Suprapubic skin (tissue), 4 donors: ENCODE measurements around the gene KRTAP5-11. TPM values are rescaled to one million over a fixed set of nuclear protein-coding genes. Genes with fewer than 3 reads are reported as not detected.

ENCODE experiments used
- DNase-seq, 2 donors: peaks; one replicate each; pipeline ENCODE4 v3.0.0-alpha.2; 2019; ENCODE audit warnings: low spot score in 2 of 2
- H3K27ac ChIP-seq: fragments of 200-600 bp; sonication (generic); one replicate; pipeline ENCODE4 v1.5.1; 2019
- H3K27me3 ChIP-seq: fragments of 200-600 bp; sonication (generic); one replicate; pipeline ENCODE4 v1.5.1; 2019
- H3K36me3 ChIP-seq: fragments of 200-600 bp; sonication (generic); one replicate; pipeline ENCODE4 v1.5.1; 2019
- H3K4me1 ChIP-seq: fragments of 200-600 bp; sonication (generic); one replicate; pipeline ENCODE4 v1.5.1; 2019
- H3K4me3 ChIP-seq: fragments of 200-600 bp; sonication (generic); one replicate; pipeline ENCODE4 v1.5.1; 2019; ENCODE audit warnings: mild to moderate bottlenecking
- H3K9me3 ChIP-seq: fragments of 200-600 bp; sonication (generic); one replicate; pipeline ENCODE4 v1.5.1; 2019
- CTCF ChIP-seq, 2 donors: fragments of 200-600 bp in 1 of 2; fragments of 450-650 bp in 1 of 2; sonication (generic) in 1 of 2; IDR thresholded peaks; one replicate each; pipeline ENCODE4 v1.5.1; 2016 to 2019; ENCODE audit warnings: antibody characterized with exemption in 2 of 2, mild to moderate bottlenecking in 1 of 2, moderate library complexity in 1 of 2
- EP300 ChIP-seq: sonication (generic); formaldehyde crosslinking; IDR thresholded peaks from one replicate; pipeline ENCODE4 v1.6.1; 2017; ENCODE audit warnings: antibody characterized with exemption
- POLR2A ChIP-seq, 2 donors: fragments of 450-650 bp; IDR thresholded peaks; one replicate each; pipeline ENCODE4 v1.6.1; 2017; ENCODE audit warnings: antibody characterized with exemption in 2 of 2, mild to moderate bottlenecking in 2 of 2, moderate library complexity in 2 of 2
- POLR2AphosphoS5 ChIP-seq, 3 donors: sonication (generic); formaldehyde crosslinking; IDR thresholded peaks; one replicate each; pipeline ENCODE4 v1.6.1; 2017; ENCODE audit warnings: antibody characterized with exemption in 3 of 3
- WGBS: methylation state at CpG from one replicate; pipeline ENCODE4 v1.1.5; 2018; 5-methylcytosine and 5-hydroxymethylcytosine counted together
- total RNA-seq, 4 donors: library from RNA; depleted of rRNA; stranded (reverse); fragments of >200 nt; gene quantifications; one replicate each; pipeline ENCODE4 v1.1.0, GENCODE V29; 2016

Gene KRTAP5-11
- total RNA-seq, 4 donors from 2014 or later = 0.68 to 7.3 (median 1.7) TPM; not detected in 1

DNA sequence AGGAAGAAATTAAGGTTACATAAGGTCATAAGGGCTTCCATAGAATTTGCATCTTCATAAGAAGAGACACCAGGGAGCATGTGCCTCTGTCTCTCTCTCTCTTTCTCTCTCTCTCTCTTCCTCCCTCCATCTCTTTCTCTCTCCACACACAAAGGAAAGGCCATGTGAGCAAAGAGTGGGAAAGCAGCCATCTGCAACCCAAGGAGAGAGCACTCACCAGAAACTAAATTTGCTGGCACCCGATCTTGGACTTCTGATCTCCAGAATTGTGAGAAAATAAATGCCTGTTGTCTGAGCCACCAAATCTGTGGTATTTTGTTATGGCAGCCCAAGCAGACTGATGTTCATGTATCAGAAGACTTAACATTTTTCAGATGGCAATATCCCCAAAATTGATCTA is 23.7 kb downstream of the KRTAP5-11 start:
- Histone ChIP-seq H3K27me3 (peaks cover 16% of the 10 kb centered on the region), H3K4me1 (no peaks in the 10 kb centered on the region), H3K9me3 (no peaks in the 10 kb centered on the region), H3K36me3 (no peaks in the 10 kb centered on the region), H3K4me3 (no peak overlapping the region), H3K27ac (no peak overlapping the region)
- 82% methylated on average over 1 of the region's 1 CpG for WGBS
- no peak for DNase-seq
- TF ChIP-seq EP300 (no peak), POLR2A (IDR thresholded peaks at IDR 0.05) (no peak), CTCF (IDR thresholded peaks at IDR 0.05) (no peak), POLR2AphosphoS5 (IDR thresholded peaks at IDR 0.05) (no peak)

DNA sequence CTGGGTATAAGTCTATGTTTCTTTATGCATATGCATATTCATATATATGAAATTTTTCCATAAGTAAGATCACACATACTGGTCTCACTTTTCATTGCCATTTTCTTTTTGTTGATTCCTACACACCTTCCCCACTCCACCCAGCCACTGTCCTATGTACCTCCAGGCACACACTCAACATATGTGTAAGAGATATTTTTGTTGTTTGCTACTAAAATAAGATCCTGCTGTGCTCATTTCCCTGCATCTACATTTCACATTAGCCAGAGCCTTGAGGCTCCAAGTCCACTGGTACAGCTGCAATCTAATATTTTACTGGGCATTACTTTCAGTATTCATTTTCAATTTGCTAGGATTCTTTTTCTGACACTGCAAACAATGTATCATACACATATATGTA is 25.4 kb downstream of the KRTAP5-11 start:
- no peak overlapping the region for H3K27ac ChIP-seq
- H3K4me1 ChIP-seq = no peaks in the 10 kb centered on the region
- no peak overlapping the region for H3K4me3 ChIP-seq
- TF ChIP-seq POLR2AphosphoS5 (IDR thresholded peaks at IDR 0.05) (no peak), CTCF (IDR thresholded peaks at IDR 0.05) (no peak), EP300 (no peak), POLR2A (IDR thresholded peaks at IDR 0.05) (no peak)
- peaks cover 3% of the 10 kb centered on the region for H3K27me3 ChIP-seq
- no peak for DNase-seq
- no peaks in the 10 kb centered on the region for H3K36me3 ChIP-seq
- H3K9me3 ChIP-seq = no peaks in the 10 kb centered on the region

DNA sequence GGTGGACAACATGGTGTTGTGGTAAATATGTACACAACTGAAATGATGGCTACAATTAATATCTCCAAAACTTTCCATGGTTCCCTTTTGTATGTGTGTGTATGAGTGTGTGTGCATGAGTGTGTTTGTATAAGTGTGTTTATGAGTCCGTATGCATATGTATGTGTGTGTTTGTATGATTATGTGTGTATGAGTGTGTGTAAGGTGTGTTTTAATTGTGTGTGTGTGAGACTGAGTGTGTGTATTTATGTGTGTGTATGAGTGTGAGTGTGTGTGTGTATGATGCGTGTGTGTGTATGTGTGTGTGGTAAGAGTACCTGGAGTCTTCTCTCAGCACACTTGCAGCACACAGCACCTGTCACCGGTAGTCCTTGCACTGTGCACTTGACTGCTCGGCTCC is 26.7 kb downstream of the KRTAP5-11 start:
- H3K27ac ChIP-seq = no peak overlapping the region
- TF ChIP-seq POLR2A (IDR thresholded peaks at IDR 0.05) (no peak), POLR2AphosphoS5 (IDR thresholded peaks at IDR 0.05) (no peak), CTCF (IDR thresholded peaks at IDR 0.05) (no peak), EP300 (no peak)
- no peaks in the 10 kb centered on the region for H3K36me3 ChIP-seq
- H3K27me3 ChIP-seq = peaks cover 3% of the 10 kb centered on the region
- WGBS = 89% methylated on average over 4 of the region's 4 CpGs
- H3K9me3 ChIP-seq = no peaks in the 10 kb centered on the region
- no peak overlapping the region for H3K4me3 ChIP-seq
- DNase-seq = no peak
- H3K4me1 ChIP-seq = no peaks in the 10 kb centered on the region

- 88% methylated on average over 3 of the region's 11 CpGs for WGBS
- H3K9me3 ChIP-seq = no peaks in the 10 kb centered on the region
- DNase-seq = no peak
- no peak overlapping the region for H3K4me3 ChIP-seq
- TF ChIP-seq POLR2AphosphoS5 (IDR thresholded peaks at IDR 0.05) (no peak), POLR2A (IDR thresholded peaks at IDR 0.05) (no peak), EP300 (no peak), CTCF (IDR thresholded peaks at IDR 0.05) (no peak)
- H3K27ac ChIP-seq = no peak overlapping the region
- H3K27me3 ChIP-seq = peaks cover 3% of the 10 kb centered on the region
- no peaks in the 10 kb centered on the region for H3K36me3 ChIP-seq
- H3K4me1 ChIP-seq = no peaks in the 10 kb centered on the region
Observed at GRCh38 chr11:71555508-71555907, 27.2 kb downstream of the KRTAP5-11 start.

DNA sequence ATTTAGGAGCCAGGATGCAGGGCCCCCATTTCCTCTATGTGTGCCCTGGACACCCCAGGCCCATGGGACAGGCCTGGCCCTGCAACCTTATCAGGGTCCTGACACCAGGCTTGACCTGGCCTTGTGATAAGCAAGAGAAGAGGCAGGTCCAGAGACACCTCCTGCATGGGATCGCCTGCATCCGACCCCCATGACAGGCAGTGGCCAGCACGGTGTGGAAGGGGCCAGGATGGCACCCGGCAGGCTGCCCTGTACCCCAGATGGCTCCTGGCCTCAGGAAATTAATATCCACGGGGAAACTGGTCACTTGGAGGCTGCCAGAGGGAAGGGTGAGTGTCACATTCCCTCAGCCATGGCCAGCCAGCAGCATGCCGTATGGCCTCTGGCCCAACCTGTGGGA is 27.7 kb downstream of the KRTAP5-11 start:
- no peak for DNase-seq
- Histone ChIP-seq H3K36me3 (no peaks in the 10 kb centered on the region), H3K9me3 (no peaks in the 10 kb centered on the region), H3K27me3 (peaks cover 3% of the 10 kb centered on the region), H3K4me3 (no peak overlapping the region), H3K27ac (no peak overlapping the region), H3K4me1 (no peaks in the 10 kb centered on the region)
- 100% methylated on average over 2 of the region's 6 CpGs for WGBS
- TF ChIP-seq POLR2AphosphoS5 (IDR thresholded peaks at IDR 0.05) (no peak), EP300 (no peak), POLR2A (IDR thresholded peaks at IDR 0.05) (no peak), CTCF (IDR thresholded peaks at IDR 0.05) (no peak)
